Measurements from ENCODE around the gene KCNJ13.
"Not testable (repeated sequence)": the region's sequence is repeated elsewhere in the genome, so short reads cannot be mapped to it uniquely, and the experiment has no call there.

Gene KCNJ13

DNA sequence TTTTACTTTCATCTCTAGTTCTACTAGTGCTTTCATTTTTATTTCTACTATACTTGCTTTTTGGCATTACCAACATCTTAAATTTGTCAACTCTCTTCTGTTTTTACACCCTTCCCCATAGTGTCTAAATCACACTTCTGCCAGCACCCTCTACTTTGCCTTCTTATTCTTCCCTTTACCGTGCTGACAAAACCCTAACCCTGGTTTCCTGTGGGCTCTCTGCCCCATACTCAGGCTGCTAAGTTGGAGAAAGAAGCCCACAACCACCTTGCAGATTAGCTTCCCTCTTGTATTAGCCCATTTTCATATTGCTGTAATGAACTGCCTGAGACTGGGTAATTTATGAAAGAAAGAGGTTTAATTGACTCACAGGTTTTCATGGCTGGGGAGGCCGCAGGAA lies 54.5 kb downstream of the KCNJ13 start:
- Histone ChIP-seq H3K27ac (ENCODE audit: low read depth, low read length) (no peak overlapping the region), H3K36me3 (ENCODE audit: insufficient read depth, low read length) (peaks cover 13% of the 10 kb centered on the region)

GRCh38 chr2:232721261-232721660 lies 55.1 kb downstream of the KCNJ13 start:
- H3K9ac ChIP-seq (ENCODE audit: low read length): no peak overlapping the region
- no peaks in the 10 kb centered on the region for H3K4me1 ChIP-seq (ENCODE audit: insufficient read depth, low read length)
- no peak overlapping the region for H3K27ac ChIP-seq (ENCODE audit: low read depth, low read length)
- no peak overlapping the region for H3K4me3 ChIP-seq (ENCODE audit: low read depth in 1 of 2, low read length in 2 of 2)
- no peaks in the 10 kb centered on the region for H3K9me3 ChIP-seq (ENCODE audit: low read length)
- H3K36me3 ChIP-seq (ENCODE audit: insufficient read depth, low read length): peaks cover 13% of the 10 kb centered on the region
- H3K27me3 ChIP-seq (ENCODE audit: control insufficient read depth in 1 of 2, insufficient read depth in 2 of 2, low read length in 2 of 2): no peaks in the 10 kb centered on the region

More for the DNA sequence above, 54.5 kb downstream of the KCNJ13 start:
- H3K27me3 ChIP-seq (ENCODE audit: control insufficient read depth in 1 of 2, insufficient read depth in 2 of 2, low read length in 2 of 2): no peaks in the 10 kb centered on the region
- no peaks in the 10 kb centered on the region for H3K9me3 ChIP-seq (ENCODE audit: low read length)
- H3K4me1 ChIP-seq (ENCODE audit: insufficient read depth, low read length): no peaks in the 10 kb centered on the region
- H3K9ac ChIP-seq (ENCODE audit: low read length): no peak overlapping the region
- H3K4me3 ChIP-seq (ENCODE audit: low read depth in 1 of 2, low read length in 2 of 2): no peak overlapping the region

DNA sequence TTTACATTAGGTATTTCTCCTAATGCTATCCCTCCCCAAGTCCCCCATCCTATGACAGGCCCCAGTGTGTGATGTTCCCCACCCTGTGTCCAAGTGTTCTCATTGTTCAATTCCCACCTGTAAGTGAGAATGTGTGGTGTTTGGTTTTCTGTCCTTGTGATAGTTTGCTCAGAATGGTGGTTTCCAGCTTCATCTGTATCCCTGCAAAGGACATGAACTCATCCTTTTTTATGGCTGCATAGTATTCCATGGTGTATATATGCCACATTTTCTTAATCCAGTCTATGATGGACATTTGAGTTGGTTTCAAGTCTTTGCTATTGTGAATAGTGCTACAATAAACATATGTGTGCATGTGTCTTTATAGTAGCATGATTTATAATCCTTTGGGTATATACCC lies 56.3 kb downstream of the KCNJ13 start:
- H3K9ac ChIP-seq (ENCODE audit: low read length); H3K4me3 ChIP-seq (ENCODE audit: low read depth in 1 of 2, low read length in 2 of 2); H3K36me3 ChIP-seq (ENCODE audit: insufficient read depth, low read length); H3K27me3 ChIP-seq (ENCODE audit: control insufficient read depth in 1 of 2, insufficient read depth in 2 of 2, low read length in 2 of 2); H3K27ac ChIP-seq (ENCODE audit: low read depth, low read length); H3K9me3 ChIP-seq (ENCODE audit: low read length); H3K4me1 ChIP-seq (ENCODE audit: insufficient read depth, low read length): not testable (repeated sequence)

Data from muscle layer of colon (tissue), 2 donors.